PC-9 (cell line): Measurements from ENCODE around the gene EWSR1. TPM values are rescaled to one million over a fixed set of nuclear protein-coding genes. Genes with fewer than 3 reads are reported as not detected.

Experiments
- BruUV-seq: library from RNA; stranded (reverse); fragments of 400-500 nt; replicated peaks from 2 replicates; lab custom pipeline; 2021; lab: Mats Ljungman, UMichigan
- CTCF ChIA-PET: fragments of 300-600 bp; sonication (Branson Sonifier 250); formaldehyde crosslinking; loops from one replicate; lab custom pipeline; 2022; ENCODE audit warnings: antibody characterized with exemption; lab: Charles Lee
- POLR2A ChIA-PET: fragments of 300-600 bp; sonication (Branson Sonifier 250); formaldehyde crosslinking; loops from one replicate; lab custom pipeline; 2022; ENCODE audit warnings: antibody characterized with exemption; ENCODE audit not compliant: unreplicated experiment; lab: Charles Lee
- DNase-seq, 2 experiments: peaks; one replicate each; pipeline versions ENCODE4 v3.0.0 to v3.0.0-alpha.2; 2015 to 2022; ENCODE audit warnings: mixed read lengths in 1 of 2
- H2AFZ ChIP-seq: fragments of 200-600 bp; sonication (generic); 2 replicates; pipeline ENCODE4 v1.8.1; 2017; ENCODE audit warnings: antibody characterized with exemption
- H3F3A ChIP-seq: fragments of 200-600 bp; sonication (generic); 2 replicates; pipeline ENCODE4 v1.8.1; 2017; ENCODE audit warnings: antibody characterized with exemption, mild to moderate bottlenecking, low read depth; ENCODE audit not compliant: insufficient read depth
- H3K27ac ChIP-seq: fragments of 200-600 bp; sonication (generic); 2 replicates; pipeline ENCODE4 v1.6.1; 2016; ENCODE audit warnings: mixed run types
- H3K27me3 ChIP-seq: fragments of 200-600 bp; sonication (generic); 2 replicates; pipeline ENCODE4 v1.6.1; 2016; ENCODE audit warnings: low read depth, mixed run types; ENCODE audit not compliant: insufficient read depth
- H3K36me3 ChIP-seq: fragments of 200-600 bp; sonication (generic); 2 replicates; pipeline ENCODE4 v1.6.1; 2016; ENCODE audit warnings: low read depth, mixed run types
- H3K4me1 ChIP-seq: fragments of 200-600 bp; sonication (generic); replicated peaks from 2 replicates; pipeline ENCODE4 v1.6.1; 2016; ENCODE audit warnings: mixed run types; ENCODE audit not compliant: insufficient read depth
- H3K4me2 ChIP-seq: fragments of 200-600 bp; sonication (generic); 2 replicates; pipeline ENCODE4 v1.6.1; 2017; ENCODE audit warnings: mixed run types
- H3K4me3 ChIP-seq: fragments of 200-600 bp; sonication (generic); 2 replicates; pipeline ENCODE4 v1.6.1; 2016; ENCODE audit warnings: mixed run types
- H3K79me2 ChIP-seq: fragments of 200-600 bp; sonication (generic); 2 replicates; pipeline ENCODE4 v1.6.1; 2017; ENCODE audit warnings: low read depth, mixed run types
- H3K9me2 ChIP-seq: fragments of 200-600 bp; sonication (generic); 2 replicates; pipeline ENCODE4 v1.8.1; 2017; ENCODE audit warnings: mild to moderate bottlenecking; ENCODE audit not compliant: insufficient read depth
- H3K9me3 ChIP-seq: fragments of 200-600 bp; sonication (generic); 2 replicates; pipeline ENCODE4 v1.8.1; 2016; ENCODE audit warnings: low read depth; ENCODE audit not compliant: insufficient read depth
- H4K20me1 ChIP-seq: fragments of 200-600 bp; sonication (generic); 2 replicates; pipeline ENCODE4 v1.8.1; 2017; ENCODE audit not compliant: insufficient read depth
- EZH2 ChIP-seq: fragments of 200-600 bp; sonication (generic); IDR thresholded peaks from 2 replicates; pipeline ENCODE4 v1.8.0; 2017; ENCODE audit warnings: antibody characterized with exemption, low read depth
- intact Hi-C: fragments of 100-400 bp; cut with micrococcal nuclease; formaldehyde crosslinking; loops from one replicate; pipeline ENCODE4 v1.10.0; 2022; ENCODE audit not compliant: unreplicated experiment
- total RNA-seq: library from RNA; stranded (reverse); gene quantifications from 2 replicates; pipeline ENCODE4 v1.2.3, GENCODE V29; 2021
- TF ChIP-seq, protein P1 (sequence below): fragments of 200-600 bp; sonication (generic); conservative IDR thresholded peaks from 2 replicates; pipeline ENCODE4 v1.6.1; 2017; ENCODE audit warnings: mixed run types, antibody characterized with exemption, mild to moderate bottlenecking, moderate library complexity

EWSR1 gene
- total RNA-seq, 1 experiment from 2014 or later, result 200 TPM

DNA sequence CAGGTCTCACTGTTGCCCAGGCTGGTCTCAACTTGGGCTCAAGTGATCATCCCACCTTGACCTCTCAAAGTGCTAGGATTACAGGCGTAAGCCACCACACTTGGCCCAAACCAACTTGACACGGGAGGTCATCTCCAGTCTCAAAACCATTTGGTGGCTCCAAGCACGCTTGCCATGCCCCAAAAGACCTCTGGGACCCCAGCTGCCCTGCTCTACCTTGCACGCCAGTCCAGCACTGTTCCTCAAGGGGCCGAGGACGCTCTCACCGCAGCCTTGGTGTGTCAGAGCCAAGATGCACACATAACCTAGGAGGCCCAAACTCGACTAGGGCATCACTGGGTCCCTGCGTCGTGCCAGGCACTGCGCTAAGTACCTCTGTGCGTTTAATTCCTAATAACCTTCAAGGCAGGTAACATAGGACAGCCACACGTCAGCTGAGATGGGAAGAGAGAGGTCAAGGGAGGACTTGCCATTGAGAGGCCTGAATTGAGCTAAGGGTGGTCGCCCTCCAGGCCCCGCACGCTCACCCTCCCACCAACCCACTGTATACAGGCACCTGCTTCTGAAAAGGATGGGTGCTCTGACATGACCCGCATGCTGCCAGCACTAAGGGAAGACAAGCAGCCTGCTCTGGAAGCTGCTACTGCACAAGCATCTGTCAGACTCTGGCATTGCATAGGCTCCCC, 33.8 kb downstream of the EWSR1 start:
- H4K20me1 ChIP-seq, result peaks cover 45% of the 10 kb centered on the region
- peaks cover 77% of the 10 kb centered on the region for H3F3A ChIP-seq
- no peaks in the 10 kb centered on the region for H3K9me3 ChIP-seq
- H2AFZ ChIP-seq, result no peak overlapping the region
- no peak overlapping the region for H3K27ac ChIP-seq
- BruUV-seq, result TSS peak; percentile 7
- no peak overlapping the region for H3K4me3 ChIP-seq
- CTCF ChIA-PET, result no interaction called here
- intact Hi-C loops, result loop anchor here (10.0 kb wide), 1 partner anchor 83 kb away; the partner anchor contains the start of gene AP1B1
- H3K27me3 ChIP-seq, result no peaks in the 10 kb centered on the region
- POLR2A ChIA-PET, result no interaction called here
- peaks cover 17% of the 10 kb centered on the region; the same call in 1 of the 2 replicates for H3K36me3 ChIP-seq
- no peaks in the 10 kb centered on the region for H3K9me2 ChIP-seq
- DNase-seq, result no peak
- H3K79me2 ChIP-seq, result no peaks in the 10 kb centered on the region
- H3K4me2 ChIP-seq, result no peak overlapping the region
- TF ChIP-seq, protein P1, sequence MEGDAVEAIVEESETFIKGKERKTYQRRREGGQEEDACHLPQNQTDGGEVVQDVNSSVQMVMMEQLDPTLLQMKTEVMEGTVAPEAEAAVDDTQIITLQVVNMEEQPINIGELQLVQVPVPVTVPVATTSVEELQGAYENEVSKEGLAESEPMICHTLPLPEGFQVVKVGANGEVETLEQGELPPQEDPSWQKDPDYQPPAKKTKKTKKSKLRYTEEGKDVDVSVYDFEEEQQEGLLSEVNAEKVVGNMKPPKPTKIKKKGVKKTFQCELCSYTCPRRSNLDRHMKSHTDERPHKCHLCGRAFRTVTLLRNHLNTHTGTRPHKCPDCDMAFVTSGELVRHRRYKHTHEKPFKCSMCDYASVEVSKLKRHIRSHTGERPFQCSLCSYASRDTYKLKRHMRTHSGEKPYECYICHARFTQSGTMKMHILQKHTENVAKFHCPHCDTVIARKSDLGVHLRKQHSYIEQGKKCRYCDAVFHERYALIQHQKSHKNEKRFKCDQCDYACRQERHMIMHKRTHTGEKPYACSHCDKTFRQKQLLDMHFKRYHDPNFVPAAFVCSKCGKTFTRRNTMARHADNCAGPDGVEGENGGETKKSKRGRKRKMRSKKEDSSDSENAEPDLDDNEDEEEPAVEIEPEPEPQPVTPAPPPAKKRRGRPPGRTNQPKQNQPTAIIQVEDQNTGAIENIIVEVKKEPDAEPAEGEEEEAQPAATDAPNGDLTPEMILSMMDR, result no peak
- no peak for TF ChIP-seq EZH2
- H3K4me1 ChIP-seq, result no peaks in the 10 kb centered on the region

DNA sequence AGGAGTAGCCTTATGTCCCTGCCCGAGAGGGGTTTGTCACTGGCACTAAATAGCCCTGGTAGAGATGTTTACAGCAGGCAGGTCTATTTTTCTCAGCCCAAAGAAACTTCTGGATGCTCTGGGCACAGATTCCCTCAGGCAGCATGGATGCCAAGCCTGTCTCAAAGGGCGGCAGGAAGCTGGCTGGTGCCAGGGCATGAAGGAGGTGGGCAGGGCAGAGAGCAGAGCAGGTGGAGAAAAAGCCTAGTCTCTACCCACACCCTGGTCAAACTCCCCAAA, 34.3 kb downstream of the EWSR1 start:
- no TSS peak for BruUV-seq
- POLR2A ChIA-PET, result no interaction called here
- Histone ChIP-seq H3K27ac (no peak overlapping the region), H3K36me3 (peaks cover 17% of the 10 kb centered on the region; the same call in 1 of the 2 replicates), H3K79me2 (0 out of 2 replicates have a peak, but pooled peaks cover under 1% of the 10 kb centered on the region), H3K4me3 (no peak overlapping the region), H3K4me2 (no peak overlapping the region), H3K4me1 (peaks cover under 1% of the 10 kb centered on the region; the same call in 1 of the 2 replicates), H3K27me3 (no peaks in the 10 kb centered on the region), H3F3A (peaks cover 72% of the 10 kb centered on the region), H4K20me1 (peaks cover 41% of the 10 kb centered on the region), H3K9me3 (no peaks in the 10 kb centered on the region), H3K9me2 (no peaks in the 10 kb centered on the region), H2AFZ (no peak overlapping the region)
- intact Hi-C loops, result loop anchor here (10.0 kb wide), 1 partner anchor 82 kb away; the partner anchor contains the start of gene AP1B1
- no peak for TF ChIP-seq EZH2
- TF ChIP-seq, protein P1, result no peak
- CTCF ChIA-PET, result no interaction called here
- DNase-seq, result no peak

DNA sequence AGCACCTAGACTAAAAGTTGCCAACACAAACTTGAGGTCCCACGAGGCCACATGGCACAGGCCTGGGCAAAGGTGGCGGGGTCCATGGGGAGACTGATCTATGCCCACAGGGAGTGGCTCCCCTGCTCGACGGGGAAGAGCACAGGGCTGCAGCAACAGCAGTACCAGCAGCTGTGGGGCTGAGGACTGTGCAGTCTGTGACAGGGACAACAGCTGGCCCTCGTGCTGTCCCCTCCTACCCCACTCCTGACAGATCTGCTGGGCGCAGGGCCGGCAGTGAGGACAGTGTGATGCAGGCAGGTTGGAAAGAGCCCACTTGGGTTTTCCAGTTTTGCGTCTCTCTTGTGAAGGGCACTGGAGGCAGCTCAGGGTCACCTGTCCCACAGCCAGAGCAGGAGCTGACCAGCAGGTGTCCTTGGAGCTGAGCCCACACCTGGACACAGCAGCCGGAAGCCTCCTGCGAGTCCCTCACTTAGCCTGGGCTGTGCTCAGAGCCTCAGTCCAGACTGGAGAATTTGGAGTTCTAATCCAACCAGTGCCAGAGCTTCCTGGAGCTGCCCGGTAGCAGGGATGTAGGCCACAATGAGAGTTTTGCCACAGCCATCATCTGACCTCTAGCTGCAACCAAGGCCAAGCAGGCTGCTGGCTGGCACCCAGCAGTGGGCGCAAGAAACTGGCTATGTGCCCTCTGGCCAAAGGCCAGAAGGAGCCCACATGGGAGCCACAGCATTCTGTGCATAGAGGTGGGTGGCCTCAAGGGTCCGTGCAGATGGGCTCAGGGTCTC, 34.8 kb downstream of the EWSR1 start:
- ChIA-PET CTCF (interaction anchor here (0.6 kb wide), 1 partner anchor 35 kb away, joined by 6 read pairs; the partner anchor contains the start of genes EWSR1 and RHBDD3), POLR2A (no interaction called here)
- TF ChIP-seq, protein P1, result no peak; the same call in 1 of the 2 replicates
- no peak for TF ChIP-seq EZH2

More for the DNA sequence above, 34.8 kb downstream of the EWSR1 start:
- Histone ChIP-seq H3K79me2 (0 out of 2 replicates have a peak, but pooled peaks cover 6% of the 10 kb centered on the region), H3K4me3 (no peak overlapping the region), H3K4me1 (peaks cover 5% of the 10 kb centered on the region; the same call in 1 of the 2 replicates), H2AFZ (no peak overlapping the region), H3K9me2 (no peaks in the 10 kb centered on the region), H3F3A (peaks cover 67% of the 10 kb centered on the region), H4K20me1 (peaks cover 35% of the 10 kb centered on the region), H3K9me3 (no peaks in the 10 kb centered on the region), H3K27me3 (no peaks in the 10 kb centered on the region), H3K36me3 (peaks cover 17% of the 10 kb centered on the region; the same call in 1 of the 2 replicates), H3K27ac (no peak overlapping the region), H3K4me2 (no peak overlapping the region)
- no TSS peak for BruUV-seq
- DNase-seq, result no peak
- intact Hi-C loops, result loop anchor here (10.0 kb wide), 1 partner anchor 82 kb away; the partner anchor contains the start of gene AP1B1
